Vagina (tissue), 2 donors: ENCODE measurements around the gene SNX21. TPM values are rescaled to one million over a fixed set of nuclear protein-coding genes. Genes with fewer than 3 reads are reported as not detected.

ENCODE experiments used
- DNase-seq, 2 donors: peaks; one replicate each; pipeline ENCODE4 v3.0.0-alpha.2; 2017; ENCODE audit errors: extremely low spot score in 2 of 2
- H3K27ac ChIP-seq: fragments of 200-600 bp; sonication (generic); one replicate; pipeline ENCODE4 v1.5.1; 2019
- H3K27me3 ChIP-seq: fragments of 200-600 bp; sonication (generic); one replicate; pipeline ENCODE4 v1.5.1; 2019
- H3K36me3 ChIP-seq, 2 donors: fragments of 200-600 bp; sonication (generic); one replicate each; pipeline ENCODE4 v1.5.1; 2017 to 2019
- H3K4me1 ChIP-seq: fragments of 200-600 bp; sonication (generic); one replicate; pipeline ENCODE4 v1.5.1; 2019
- H3K4me3 ChIP-seq, 2 donors: fragments of 200-600 bp; sonication (generic); 1 replicate in 1 of 2; 2 replicates in 1 of 2; pipeline ENCODE4 v1.5.1; 2016 to 2019
- H3K9me3 ChIP-seq: fragments of 200-600 bp; sonication (generic); one replicate; pipeline ENCODE4 v1.5.1; 2019
- POLR2A ChIP-seq, 2 donors: fragments of 450-650 bp; IDR thresholded peaks; one replicate each; pipeline ENCODE4 v1.6.1; 2017; ENCODE audit warnings: antibody characterized with exemption in 2 of 2, mild to moderate bottlenecking in 2 of 2, moderate library complexity in 2 of 2
- POLR2AphosphoS5 ChIP-seq, 2 donors: sonication (generic); formaldehyde crosslinking; IDR thresholded peaks; one replicate each; pipeline ENCODE4 v1.9.0; 2017; ENCODE audit warnings: antibody characterized with exemption in 2 of 2, mild to moderate bottlenecking in 2 of 2, low read depth in 1 of 2; ENCODE audit not compliant: insufficient read depth in 1 of 2
- intact Hi-C: fragments of 100-400 bp; cut with DNase I; formaldehyde crosslinking; loops from one replicate; pipeline ENCODE4 v1.15.1; 2023
- total RNA-seq: library from RNA; depleted of rRNA; stranded (reverse); fragments of >200 nt; gene quantifications from one replicate; pipeline ENCODE4 v1.2.3, GENCODE V29; 2016
- TF ChIP-seq, protein P1 (sequence below), 3 experiments: fragments of 450-650 bp in 2 of 3; fragments of 200-600 bp in 1 of 3; sonication (generic) in 1 of 3; IDR thresholded peaks; one replicate each; pipeline ENCODE4 v1.5.1; 2017 to 2019; ENCODE audit warnings: antibody characterized with exemption in 3 of 3, mild to moderate bottlenecking in 2 of 3, moderate library complexity in 2 of 3

SNX21 gene
- total RNA-seq, 1 donor from 2014 or later: 145 TPM

- intact Hi-C loops: loop anchor here (2.0 kb wide), 1 partner anchor 44 kb away; the partner anchor contains the start of gene PCIF1
Measured at GRCh38 chr20:45890077-45890984, 56.7 kb downstream of the SNX21 start.

DNA sequence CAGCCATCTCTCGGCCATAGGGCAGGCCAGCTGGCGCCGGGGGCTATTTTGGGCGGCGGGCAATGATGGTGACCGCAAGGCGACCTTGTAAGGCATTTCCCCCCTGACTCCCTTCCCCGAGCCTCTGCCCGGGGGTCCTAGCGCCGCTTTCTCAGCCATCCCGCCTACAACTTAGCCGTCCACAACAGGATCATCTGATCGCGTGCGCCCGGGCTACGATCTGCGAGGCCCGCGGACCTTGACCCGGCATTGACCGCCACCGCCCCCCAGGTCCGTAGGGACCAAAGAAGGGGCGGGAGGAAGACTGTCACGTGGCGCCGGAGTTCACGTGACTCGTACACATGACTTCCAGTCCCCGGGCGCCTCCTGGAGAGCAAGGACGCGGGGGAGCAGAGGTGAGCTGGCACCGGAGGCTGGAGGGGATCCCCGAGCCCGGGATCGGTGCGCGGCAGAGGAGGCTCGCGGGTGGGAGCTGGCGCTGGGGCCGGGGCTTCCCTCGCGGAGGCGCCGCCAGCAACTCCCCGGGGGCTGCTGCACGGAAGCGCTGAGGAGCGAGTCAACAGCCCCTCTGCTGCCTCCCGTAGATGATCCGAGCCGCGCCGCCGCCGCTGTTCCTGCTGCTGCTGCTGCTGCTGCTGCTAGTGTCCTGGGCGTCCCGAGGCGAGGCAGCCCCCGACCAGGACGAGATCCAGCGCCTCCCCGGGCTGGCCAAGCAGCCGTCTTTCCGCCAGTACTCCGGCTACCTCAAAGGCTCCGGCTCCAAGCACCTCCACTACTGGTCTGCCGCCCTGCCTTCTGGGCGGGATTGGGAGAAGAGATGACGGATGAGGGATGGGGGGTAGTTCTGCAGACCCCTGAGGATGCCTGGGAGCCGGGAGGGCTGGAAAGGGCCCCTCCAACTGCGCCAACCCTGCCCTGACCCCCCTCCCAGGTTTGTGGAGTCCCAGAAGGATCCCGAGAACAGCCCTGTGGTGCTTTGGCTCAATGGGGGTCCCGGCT lies 57.7 kb downstream of the SNX21 start, which contains the start of the genes CTSA and NEURL2:
Gene CTSA, plus strand, starts transcription at position 351 of the 999 bp plus-strand sequence. Its CDS starts 234 bp downstream, at position 585.
Gene NEURL2, minus strand, starts transcription at position 224 of the 999 bp plus-strand sequence. Its CDS starts 217 bp downstream, at position 7.
- peak within 1 kb of the TSS; percentile 88 for H3K27ac ChIP-seq
- H3K27me3 ChIP-seq: no peaks in the 10 kb centered on the region
- no peaks in the 10 kb centered on the region for H3K9me3 ChIP-seq
- no peak for DNase-seq
- TF ChIP-seq, protein P1, sequence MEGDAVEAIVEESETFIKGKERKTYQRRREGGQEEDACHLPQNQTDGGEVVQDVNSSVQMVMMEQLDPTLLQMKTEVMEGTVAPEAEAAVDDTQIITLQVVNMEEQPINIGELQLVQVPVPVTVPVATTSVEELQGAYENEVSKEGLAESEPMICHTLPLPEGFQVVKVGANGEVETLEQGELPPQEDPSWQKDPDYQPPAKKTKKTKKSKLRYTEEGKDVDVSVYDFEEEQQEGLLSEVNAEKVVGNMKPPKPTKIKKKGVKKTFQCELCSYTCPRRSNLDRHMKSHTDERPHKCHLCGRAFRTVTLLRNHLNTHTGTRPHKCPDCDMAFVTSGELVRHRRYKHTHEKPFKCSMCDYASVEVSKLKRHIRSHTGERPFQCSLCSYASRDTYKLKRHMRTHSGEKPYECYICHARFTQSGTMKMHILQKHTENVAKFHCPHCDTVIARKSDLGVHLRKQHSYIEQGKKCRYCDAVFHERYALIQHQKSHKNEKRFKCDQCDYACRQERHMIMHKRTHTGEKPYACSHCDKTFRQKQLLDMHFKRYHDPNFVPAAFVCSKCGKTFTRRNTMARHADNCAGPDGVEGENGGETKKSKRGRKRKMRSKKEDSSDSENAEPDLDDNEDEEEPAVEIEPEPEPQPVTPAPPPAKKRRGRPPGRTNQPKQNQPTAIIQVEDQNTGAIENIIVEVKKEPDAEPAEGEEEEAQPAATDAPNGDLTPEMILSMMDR (IDR thresholded peaks at IDR 0.05): no peak
- TF ChIP-seq POLR2AphosphoS5 (IDR thresholded peaks at IDR 0.05; ENCODE audit: insufficient read depth in 1 of 2, low read depth in 1 of 2) (peak; percentile 94 to 96), POLR2A (IDR thresholded peaks at IDR 0.05) (no peak)
- peaks cover 0 to 23% of the 10 kb centered on the region in 2 donors for H3K36me3 ChIP-seq
- H3K4me1 ChIP-seq: peaks cover 39% of the 10 kb centered on the region
- intact Hi-C loops: loop anchor here (2.0 kb wide), 1 partner anchor 44 kb away; the partner anchor contains the start of gene PCIF1
- H3K4me3 ChIP-seq: peak within 1 kb of the TSS; percentile 67 to 92

More at GRCh38 chr20:45890077-45890984, 56.7 kb downstream of the SNX21 start:
- H3K27ac ChIP-seq: peak overlapping the region; percentile 88
- no peak for DNase-seq
- no peak for TF ChIP-seq POLR2A (IDR thresholded peaks at IDR 0.05)
- peak; percentile 45 to 53 for TF ChIP-seq POLR2AphosphoS5 (IDR thresholded peaks at IDR 0.05; ENCODE audit: insufficient read depth in 1 of 2, low read depth in 1 of 2)
- TF ChIP-seq, protein P1 (IDR thresholded peaks at IDR 0.05): peak in 1 of 3 experiments; percentile 36
- H3K36me3 ChIP-seq: peaks cover 0 to 24% of the 10 kb centered on the region in 2 donors
- H3K4me1 ChIP-seq: peaks cover 40% of the 10 kb centered on the region
- H3K4me3 ChIP-seq: peak overlapping the region; percentile 67 to 92
- no peaks in the 10 kb centered on the region for H3K9me3 ChIP-seq
- no peaks in the 10 kb centered on the region for H3K27me3 ChIP-seq

- Histone ChIP-seq H3K9me3 (no peaks in the 10 kb centered on the region), H3K27ac (peak overlapping the region; percentile 88), H3K4me3 (peak overlapping the region; percentile 67 to 92), H3K27me3 (no peaks in the 10 kb centered on the region), H3K4me1 (peaks cover 39% of the 10 kb centered on the region), H3K36me3 (peaks cover 0 to 30% of the 10 kb centered on the region in 2 donors)
- DNase-seq: no peak
- intact Hi-C loops: no loop called here
- no peak for TF ChIP-seq POLR2A (IDR thresholded peaks at IDR 0.05)
- TF ChIP-seq, protein P1 (IDR thresholded peaks at IDR 0.05): no peak
- TF ChIP-seq POLR2AphosphoS5 (IDR thresholded peaks at IDR 0.05; ENCODE audit: insufficient read depth in 1 of 2, low read depth in 1 of 2): no peak
Measured at GRCh38 chr20:45892049-45892825, 58.6 kb downstream of the SNX21 start.

Other genes starting within 250 kb of the SNX21 start
- not detected for gene WFDC10A, start 204.1 kb upstream of the SNX21 start, total RNA-seq
- not detected for gene WFDC9, start 202.5 kb upstream of the SNX21 start, total RNA-seq
- not detected for gene WFDC11, start 163.6 kb upstream of the SNX21 start, total RNA-seq
- gene WFDC13, start 131.8 kb upstream of the SNX21 start, total RNA-seq: not detected
- not detected for gene WFDC10B, start 128.8 kb upstream of the SNX21 start, total RNA-seq
- gene SPINT4, start 111.5 kb upstream of the SNX21 start, total RNA-seq: not detected
- not detected for gene WFDC3, start 41.9 kb upstream of the SNX21 start, total RNA-seq
- 33.6 TPM for gene DNTTIP1, start 41.8 kb upstream of the SNX21 start, total RNA-seq
- 7.6 TPM for gene UBE2C, start 21.2 kb upstream of the SNX21 start, total RNA-seq
- gene TNNC2, start 6.5 kb upstream of the SNX21 start, total RNA-seq: not detected
- gene ACOT8, start 23.6 kb downstream of the SNX21 start, total RNA-seq: 50.6 TPM
- 2.9 TPM for gene ZSWIM3, start 23.8 kb downstream of the SNX21 start, total RNA-seq
- gene ZSWIM1, start 47.4 kb downstream of the SNX21 start, total RNA-seq: 4.2 TPM
- gene SPATA25, start 53.8 kb downstream of the SNX21 start, total RNA-seq: 7.1 TPM
- 15.2 TPM for gene NEURL2, start 57.4 kb downstream of the SNX21 start, total RNA-seq
- 114 TPM for gene CTSA, start 57.5 kb downstream of the SNX21 start, total RNA-seq
- 292 TPM for gene PLTP, start 78.4 kb downstream of the SNX21 start, total RNA-seq
- gene PCIF1, start 100.9 kb downstream of the SNX21 start, total RNA-seq: 36.6 TPM
- 24.1 TPM for gene ZNF335, start 138.4 kb downstream of the SNX21 start, total RNA-seq
- gene MMP9, start 175.1 kb downstream of the SNX21 start, total RNA-seq: 1.7 TPM
- not detected for gene SLC12A5, start 195.4 kb downstream of the SNX21 start, total RNA-seq